ENCODE measurements around the gene LRIT2. TPM values are rescaled to one million over a fixed set of nuclear protein-coding genes. Genes with fewer than 3 reads are reported as not detected.

The LRIT2 gene
- total RNA-seq, 1 experiment from 2014 or later: not detected

DNA sequence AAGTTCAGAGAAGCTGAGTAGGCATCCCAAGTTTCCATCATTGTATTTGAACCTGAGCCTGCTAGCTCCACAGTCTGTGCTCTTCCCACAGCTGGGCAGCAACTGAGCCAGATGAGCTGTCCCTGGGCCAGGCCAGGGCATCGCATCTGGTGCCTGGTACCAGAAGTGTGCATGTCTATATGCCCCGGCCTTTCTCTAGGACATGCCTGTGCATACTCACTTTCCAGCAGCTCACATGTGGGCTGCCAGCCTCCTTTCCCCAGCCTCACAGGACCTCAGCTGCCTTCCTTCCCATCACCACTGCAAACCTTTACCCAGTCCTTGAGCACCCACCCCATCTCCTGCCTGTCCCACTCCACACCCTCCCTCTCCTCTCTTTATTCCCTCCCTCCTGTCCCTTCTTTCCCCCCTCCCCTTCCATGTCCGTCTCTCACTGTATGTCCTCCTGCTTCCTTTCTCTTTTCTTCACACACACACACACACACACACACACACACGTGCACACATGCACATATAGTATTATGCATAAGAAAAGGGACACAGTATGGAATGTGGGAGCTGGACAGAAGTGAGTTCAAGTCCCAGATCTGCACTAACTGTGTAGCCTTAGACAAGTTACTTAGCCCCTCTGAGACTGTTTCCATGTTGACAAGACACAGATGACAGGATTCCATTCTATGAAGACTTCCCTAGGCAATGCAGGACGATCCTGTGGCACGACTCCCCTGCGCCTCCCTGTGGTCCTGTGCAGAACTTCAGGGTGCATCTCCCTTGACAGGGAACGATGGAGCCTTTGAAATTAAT, 20.1 kb downstream of the LRIT2 start:
- Histone ChIP-seq H3K27me3 (ENCODE audit: control insufficient read depth, insufficient read depth, low read length) (no peaks in the 10 kb centered on the region), H3K4me3 (ENCODE audit: insufficient read depth, low read depth, low read length) (no peak overlapping the region), H3K36me3 (replicated peaks; ENCODE audit: control insufficient read depth, insufficient read depth, low read length) (no peaks in the 10 kb centered on the region)
- DNase-seq: peak; percentile 86

DNA sequence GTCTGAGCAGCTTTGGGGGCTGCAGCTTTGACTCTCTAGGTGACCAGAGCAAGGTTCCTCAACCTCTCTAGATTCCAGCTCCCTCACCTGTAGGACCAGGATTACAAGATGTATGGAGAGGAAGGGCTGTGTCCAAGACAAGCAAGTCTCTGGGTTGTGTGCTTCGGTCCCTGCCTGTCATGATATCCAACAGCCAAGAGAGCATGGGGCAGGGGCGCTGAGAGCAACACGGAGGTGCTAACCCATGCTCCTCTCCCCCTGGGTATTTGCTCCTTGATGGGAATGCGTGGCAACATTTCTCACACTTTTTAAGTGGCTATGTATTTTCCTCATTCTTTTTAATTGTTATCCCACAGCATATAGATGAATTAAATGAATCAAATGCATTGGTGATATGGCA, 20.7 kb downstream of the LRIT2 start:
- H3K27me3 ChIP-seq (ENCODE audit: control insufficient read depth, insufficient read depth, low read length): no peaks in the 10 kb centered on the region
- no peaks in the 10 kb centered on the region for H3K36me3 ChIP-seq (replicated peaks; ENCODE audit: control insufficient read depth, insufficient read depth, low read length)
- DNase-seq: no peak
- no peak overlapping the region for H3K4me3 ChIP-seq (ENCODE audit: insufficient read depth, low read depth, low read length)

GRCh38 chr10:84204122-84204521, 21.2 kb downstream of the LRIT2 start:
- no peaks in the 10 kb centered on the region for H3K27me3 ChIP-seq (ENCODE audit: control insufficient read depth, insufficient read depth, low read length)
- H3K36me3 ChIP-seq (replicated peaks; ENCODE audit: control insufficient read depth, insufficient read depth, low read length): no peaks in the 10 kb centered on the region
- H3K4me3 ChIP-seq (ENCODE audit: insufficient read depth, low read depth, low read length): no peak overlapping the region
- peak; percentile 89 for DNase-seq

- H3K36me3 ChIP-seq (replicated peaks; ENCODE audit: control insufficient read depth, insufficient read depth, low read length): no peaks in the 10 kb centered on the region
- H3K4me3 ChIP-seq (ENCODE audit: insufficient read depth, low read depth, low read length): no peak overlapping the region
Measured at GRCh38 chr10:84202349-84202748, 23.0 kb downstream of the LRIT2 start.

GRCh38 chr10:84201682-84202081, 23.7 kb downstream of the LRIT2 start:
- no peak for DNase-seq
- no peak overlapping the region for H3K4me3 ChIP-seq (ENCODE audit: insufficient read depth, low read depth, low read length)
- no peaks in the 10 kb centered on the region; the same call in 1 of the 2 replicates for H3K36me3 ChIP-seq (replicated peaks; ENCODE audit: control insufficient read depth, insufficient read depth, low read length)
- H3K27me3 ChIP-seq (ENCODE audit: control insufficient read depth, insufficient read depth, low read length): peaks cover 7% of the 10 kb centered on the region

More at GRCh38 chr10:84202349-84202748, 23.0 kb downstream of the LRIT2 start:
- DNase-seq: peak; percentile 61
- peaks cover 2% of the 10 kb centered on the region; the same call in 1 of the 2 replicates for H3K27me3 ChIP-seq (ENCODE audit: control insufficient read depth, insufficient read depth, low read length)

- DNase-seq: peak; percentile 74
- H3K4me3 ChIP-seq (ENCODE audit: insufficient read depth, low read depth, low read length): no peak overlapping the region
- H3K27me3 ChIP-seq (ENCODE audit: control insufficient read depth, insufficient read depth, low read length): peaks cover 12% of the 10 kb centered on the region
- no peaks in the 10 kb centered on the region; the same call in 1 of the 2 replicates for H3K36me3 ChIP-seq (replicated peaks; ENCODE audit: control insufficient read depth, insufficient read depth, low read length)
Measured at GRCh38 chr10:84201244-84201606, 24.1 kb downstream of the LRIT2 start.

- H3K27me3 ChIP-seq (ENCODE audit: control insufficient read depth, insufficient read depth, low read length): peaks cover 17% of the 10 kb centered on the region
- H3K36me3 ChIP-seq (replicated peaks; ENCODE audit: control insufficient read depth, insufficient read depth, low read length): no peaks in the 10 kb centered on the region; the same call in 1 of the 2 replicates
- H3K4me3 ChIP-seq (ENCODE audit: insufficient read depth, low read depth, low read length): no peak overlapping the region
- DNase-seq: no peak
Measured at GRCh38 chr10:84200537-84201243, 24.7 kb downstream of the LRIT2 start.

- Histone ChIP-seq H3K4me3 (ENCODE audit: insufficient read depth, low read depth, low read length) (no peak overlapping the region), H3K27me3 (ENCODE audit: control insufficient read depth, insufficient read depth, low read length) (peaks cover 40% of the 10 kb centered on the region), H3K36me3 (replicated peaks; ENCODE audit: control insufficient read depth, insufficient read depth, low read length) (no peaks in the 10 kb centered on the region; the same call in 1 of the 2 replicates)
- DNase-seq: no peak
Measured at GRCh38 chr10:84198206-84198915, 27.0 kb downstream of the LRIT2 start.

DNA sequence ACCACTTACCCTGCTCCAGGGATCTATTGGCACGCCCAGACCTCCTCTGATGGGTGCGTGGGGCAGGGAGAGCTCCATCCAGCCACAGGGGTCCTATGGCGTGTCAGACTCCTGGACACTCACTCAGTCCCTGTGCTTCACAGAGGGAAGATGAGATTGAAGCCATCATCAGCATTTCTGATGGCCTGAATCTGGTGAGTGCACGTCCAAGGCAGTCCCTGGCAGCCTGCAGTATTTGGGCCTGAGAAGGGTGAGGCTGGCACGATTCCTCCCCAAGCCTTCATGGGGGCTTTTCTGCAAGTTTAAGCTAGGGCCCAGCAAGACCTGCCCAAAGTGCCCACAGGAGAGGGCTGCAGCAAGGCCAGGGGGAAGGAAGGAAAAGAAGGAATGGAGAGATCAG, 27.7 kb downstream of the LRIT2 start:
- H3K36me3 ChIP-seq (replicated peaks; ENCODE audit: control insufficient read depth, insufficient read depth, low read length): no peaks in the 10 kb centered on the region; the same call in 1 of the 2 replicates
- peaks cover 45% of the 10 kb centered on the region for H3K27me3 ChIP-seq (ENCODE audit: control insufficient read depth, insufficient read depth, low read length)
- no peak for DNase-seq
- no peak overlapping the region for H3K4me3 ChIP-seq (ENCODE audit: insufficient read depth, low read depth, low read length)

- H3K36me3 ChIP-seq (replicated peaks; ENCODE audit: control insufficient read depth, insufficient read depth, low read length): no peaks in the 10 kb centered on the region; the same call in 1 of the 2 replicates
- H3K27me3 ChIP-seq (ENCODE audit: control insufficient read depth, insufficient read depth, low read length): peaks cover 45% of the 10 kb centered on the region
- H3K4me3 ChIP-seq (ENCODE audit: insufficient read depth, low read depth, low read length): no peak overlapping the region
- no peak for DNase-seq
Measured at GRCh38 chr10:84196941-84197340, 28.4 kb downstream of the LRIT2 start.

DNA sequence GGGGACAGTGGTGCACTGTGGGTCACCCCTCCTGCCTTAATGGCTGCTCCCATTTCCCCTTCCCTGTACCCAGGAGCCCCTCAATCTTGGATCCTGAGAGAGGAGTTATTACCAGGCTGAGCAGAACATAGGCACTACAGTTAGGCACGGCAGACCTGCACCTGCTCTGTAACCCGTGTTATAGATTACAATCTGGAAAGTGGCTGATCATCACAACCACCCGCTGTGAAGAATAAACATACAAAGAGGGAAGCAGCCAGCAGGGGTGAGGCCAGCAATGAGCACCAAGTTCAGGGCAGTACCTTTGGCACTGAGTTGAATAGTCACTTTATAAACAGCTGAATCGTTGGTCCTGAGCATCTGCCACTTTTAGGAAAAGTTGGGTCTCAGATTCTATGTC, 29.3 kb downstream of the LRIT2 start:
- no peak for DNase-seq
- Histone ChIP-seq H3K36me3 (replicated peaks; ENCODE audit: control insufficient read depth, insufficient read depth, low read length) (no peaks in the 10 kb centered on the region; the same call in 1 of the 2 replicates), H3K4me3 (ENCODE audit: insufficient read depth, low read depth, low read length) (no peak overlapping the region), H3K27me3 (ENCODE audit: control insufficient read depth, insufficient read depth, low read length) (peaks cover 45% of the 10 kb centered on the region)

GRCh38 chr10:84195044-84195830, 30.1 kb downstream of the LRIT2 start:
- H3K4me3 ChIP-seq (ENCODE audit: insufficient read depth, low read depth, low read length): peak overlapping the region; percentile 55
- H3K36me3 ChIP-seq (replicated peaks; ENCODE audit: control insufficient read depth, insufficient read depth, low read length): no peaks in the 10 kb centered on the region; the same call in 1 of the 2 replicates
- H3K27me3 ChIP-seq (ENCODE audit: control insufficient read depth, insufficient read depth, low read length): peaks cover 45% of the 10 kb centered on the region
- DNase-seq: peak; percentile 77

DNA sequence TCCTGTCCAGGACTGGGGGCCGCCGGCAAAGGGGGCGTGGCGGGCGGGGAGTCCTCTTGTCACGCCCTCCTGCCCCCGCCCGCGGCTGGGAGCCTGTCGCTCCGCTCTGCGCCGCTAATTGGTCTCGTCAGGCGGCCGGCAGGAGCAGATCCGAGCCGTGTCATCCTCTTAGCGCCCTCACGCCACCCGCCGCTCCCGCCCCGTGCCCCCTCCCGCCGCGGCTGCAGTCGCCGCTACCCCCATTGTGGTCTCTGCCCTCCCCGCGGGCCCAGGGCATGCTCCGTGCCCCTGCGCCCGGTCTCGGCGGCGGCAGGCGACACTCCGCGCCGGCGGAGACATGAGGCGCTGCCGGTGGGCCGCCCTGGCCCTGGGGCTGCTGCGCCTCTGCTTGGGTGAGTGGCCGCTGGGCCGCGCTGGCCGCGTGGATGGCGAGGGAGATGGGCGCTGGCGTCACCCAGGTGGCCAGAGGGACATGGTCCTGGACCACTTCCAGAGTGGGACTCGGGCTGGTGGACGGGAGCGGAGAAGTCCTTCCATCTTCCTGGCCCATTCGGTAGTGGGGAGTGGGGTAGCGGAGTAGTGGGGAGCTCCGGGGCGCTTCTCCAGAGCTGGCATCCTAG, 30.8 kb downstream of the LRIT2 start, which contains the start of gene CDHR1:
TSS of gene CDHR1 (plus strand) at position 114 of the 620 bp plus-strand sequence. CDS start at position 338, 224 bp downstream.
- H3K27me3 ChIP-seq (ENCODE audit: control insufficient read depth, insufficient read depth, low read length): peaks cover 45% of the 10 kb centered on the region

More for the DNA sequence above, 30.8 kb downstream of the LRIT2 start, which contains the start of gene CDHR1:
- peak within 1 kb of the TSS; percentile 55 for H3K4me3 ChIP-seq (ENCODE audit: insufficient read depth, low read depth, low read length)
- no peaks in the 10 kb centered on the region; the same call in 1 of the 2 replicates for H3K36me3 ChIP-seq (replicated peaks; ENCODE audit: control insufficient read depth, insufficient read depth, low read length)
- peak; percentile 94 for DNase-seq
